Forelimb muscle (tissue), 1 donor: ENCODE data around the gene DENND4C. TPM values are rescaled to one million over a fixed set of nuclear protein-coding genes. Genes with fewer than 3 reads are reported as not detected.
"Not testable (repeated sequence)": the region's sequence is repeated elsewhere in the genome, so short reads cannot be mapped to it uniquely, and the experiment has no call there.

ENCODE experiments used
- DNase-seq: peaks from one replicate; pipeline ENCODE4 v3.0.0-alpha.2; 2013; ENCODE audit warnings: low read depth
- polyA plus RNA-seq: library from polyadenylated mRNA; unstranded; fragments of 120-200 nt; gene quantifications from one replicate; pipeline ENCODE4 v1.2.1, GENCODE V29; 2013; ENCODE audit not compliant: insufficient read length

The DENND4C gene
- polyA plus RNA-seq, 1 donor = 23.8 TPM

- DNase-seq = no peak
Observed at GRCh38 chr9:19224563-19224962, 5.9 kb upstream of the DENND4C start.

- no peak for DNase-seq
Observed at GRCh38 chr9:19229595-19230354, 718 bp upstream of the DENND4C start.

- DNase-seq = no peak
Observed at GRCh38 chr9:19231126-19231903, 822 bp downstream of the DENND4C start.

- DNase-seq = no peak
Observed at GRCh38 chr9:19231904-19232822, 1.7 kb downstream of the DENND4C start.

GRCh38 chr9:19232823-19233194 lies 2.3 kb downstream of the DENND4C start:
- DNase-seq = no peak

GRCh38 chr9:19233344-19233743 lies 2.9 kb downstream of the DENND4C start:
- no peak for DNase-seq

- no peak for DNase-seq
Observed at GRCh38 chr9:19239955-19240354, 9.5 kb downstream of the DENND4C start.

GRCh38 chr9:19241728-19242127 lies 11.2 kb downstream of the DENND4C start:
- no peak for DNase-seq

- no peak for DNase-seq
Observed at GRCh38 chr9:19243366-19244033, 13.0 kb downstream of the DENND4C start.

- no peak for DNase-seq
Observed at GRCh38 chr9:19246891-19247290, 16.4 kb downstream of the DENND4C start.

GRCh38 chr9:19247420-19247819 lies 16.9 kb downstream of the DENND4C start:
- DNase-seq = no peak

- DNase-seq = not testable (repeated sequence)
Observed at GRCh38 chr9:19250346-19250745, 19.9 kb downstream of the DENND4C start.

GRCh38 chr9:19251203-19251602 lies 20.7 kb downstream of the DENND4C start:
- not testable (repeated sequence) for DNase-seq

- not testable (repeated sequence) for DNase-seq
Observed at GRCh38 chr9:19251622-19252021, 21.1 kb downstream of the DENND4C start.

GRCh38 chr9:19252174-19252884 lies 21.8 kb downstream of the DENND4C start:
- no peak for DNase-seq

GRCh38 chr9:19252885-19253219 lies 22.4 kb downstream of the DENND4C start:
- DNase-seq = no peak

- DNase-seq = no peak
Observed at GRCh38 chr9:19255112-19255511, 24.6 kb downstream of the DENND4C start.

- no peak for DNase-seq
Observed at GRCh38 chr9:19255821-19256220, 25.3 kb downstream of the DENND4C start.

GRCh38 chr9:19259665-19260255 lies 29.3 kb downstream of the DENND4C start:
- DNase-seq = not testable (repeated sequence)

GRCh38 chr9:19265602-19266001 lies 35.1 kb downstream of the DENND4C start:
- DNase-seq = not testable (repeated sequence)
